ENCODE data around the gene LBR. TPM values are rescaled to one million over a fixed set of nuclear protein-coding genes. Genes with fewer than 3 reads are reported as not detected.

The LBR gene
- total RNA-seq, 3 donors from 2014 or later (not counting 1 experiment from before 2014, with no cell fraction given) = 161 to 179 (median 178) TPM

DNA sequence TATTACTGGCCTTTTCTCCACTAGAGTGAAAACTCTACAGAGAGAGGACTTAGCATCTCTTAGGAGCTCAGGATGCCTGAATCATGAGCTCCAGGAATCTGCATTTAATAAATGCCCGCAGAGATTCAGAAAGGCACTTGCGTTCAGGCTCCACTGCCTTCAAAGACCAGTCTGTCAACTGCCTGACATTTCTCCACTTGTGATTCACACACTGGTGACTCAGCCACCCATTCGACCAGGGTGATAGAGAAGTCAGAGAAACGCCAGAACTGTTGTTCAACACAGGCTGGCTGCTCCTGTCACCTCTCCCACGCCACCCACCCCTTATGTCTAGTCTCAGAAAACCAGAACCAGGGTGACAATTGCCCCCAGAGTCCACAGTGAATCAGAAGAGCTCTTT lies 26.9 kb upstream of the LBR start:
- TF ChIP-seq, protein P1, sequence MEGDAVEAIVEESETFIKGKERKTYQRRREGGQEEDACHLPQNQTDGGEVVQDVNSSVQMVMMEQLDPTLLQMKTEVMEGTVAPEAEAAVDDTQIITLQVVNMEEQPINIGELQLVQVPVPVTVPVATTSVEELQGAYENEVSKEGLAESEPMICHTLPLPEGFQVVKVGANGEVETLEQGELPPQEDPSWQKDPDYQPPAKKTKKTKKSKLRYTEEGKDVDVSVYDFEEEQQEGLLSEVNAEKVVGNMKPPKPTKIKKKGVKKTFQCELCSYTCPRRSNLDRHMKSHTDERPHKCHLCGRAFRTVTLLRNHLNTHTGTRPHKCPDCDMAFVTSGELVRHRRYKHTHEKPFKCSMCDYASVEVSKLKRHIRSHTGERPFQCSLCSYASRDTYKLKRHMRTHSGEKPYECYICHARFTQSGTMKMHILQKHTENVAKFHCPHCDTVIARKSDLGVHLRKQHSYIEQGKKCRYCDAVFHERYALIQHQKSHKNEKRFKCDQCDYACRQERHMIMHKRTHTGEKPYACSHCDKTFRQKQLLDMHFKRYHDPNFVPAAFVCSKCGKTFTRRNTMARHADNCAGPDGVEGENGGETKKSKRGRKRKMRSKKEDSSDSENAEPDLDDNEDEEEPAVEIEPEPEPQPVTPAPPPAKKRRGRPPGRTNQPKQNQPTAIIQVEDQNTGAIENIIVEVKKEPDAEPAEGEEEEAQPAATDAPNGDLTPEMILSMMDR (IDR thresholded peaks at IDR 0.05) = no peak
- peaks cover 59 to 69% of the 10 kb centered on the region in 2 donors for H3K4me1 Mint-ChIP-seq
- H3K4me1 ChIP-seq (ENCODE audit: control insufficient read depth, insufficient read depth, low read length) = peaks cover 47% of the 10 kb centered on the region
- peak overlapping the region; percentile 79 for H3K27ac ChIP-seq (ENCODE audit: low read length)
- H3K36me3 Mint-ChIP-seq = no peaks in the 10 kb centered on the region
- H3K27me3 ChIP-seq (ENCODE audit: control insufficient read depth, insufficient read depth, low read length) = no peaks in the 10 kb centered on the region
- no peaks in the 10 kb centered on the region for H3K27me3 Mint-ChIP-seq (ENCODE audit: low read depth in 2 of 2)
- H3K36me3 ChIP-seq (ENCODE audit: control insufficient read depth, insufficient read depth, low read length) = no peaks in the 10 kb centered on the region
- DNase-seq (peak; percentile 64 to 74), ATAC-seq (peak; percentile 89 to 98 (median 97))
- intact Hi-C loops (cut with micrococcal nuclease) = loop anchor here (1.0 to 2.0 kb wide), 2 partner anchors 9 to 26 kb away; partner anchors contain the start of gene LBR
- no peak overlapping the region for H3K4me3 ChIP-seq (ENCODE audit: low read length)
- no peaks in the 10 kb centered on the region for H3K9me3 Mint-ChIP-seq
- no peaks in the 10 kb centered on the region for H3K9me3 ChIP-seq (ENCODE audit: control insufficient read depth, insufficient read depth, low read length)
- WGBS (ENCODE audit: insufficient coverage) = 27% methylated on average over 5 of the region's 5 CpGs
- H3K4me3 Mint-ChIP-seq = peak overlapping the region; percentile 91
- H3K27ac Mint-ChIP-seq = peak overlapping the region; percentile 88 to 98

DNA sequence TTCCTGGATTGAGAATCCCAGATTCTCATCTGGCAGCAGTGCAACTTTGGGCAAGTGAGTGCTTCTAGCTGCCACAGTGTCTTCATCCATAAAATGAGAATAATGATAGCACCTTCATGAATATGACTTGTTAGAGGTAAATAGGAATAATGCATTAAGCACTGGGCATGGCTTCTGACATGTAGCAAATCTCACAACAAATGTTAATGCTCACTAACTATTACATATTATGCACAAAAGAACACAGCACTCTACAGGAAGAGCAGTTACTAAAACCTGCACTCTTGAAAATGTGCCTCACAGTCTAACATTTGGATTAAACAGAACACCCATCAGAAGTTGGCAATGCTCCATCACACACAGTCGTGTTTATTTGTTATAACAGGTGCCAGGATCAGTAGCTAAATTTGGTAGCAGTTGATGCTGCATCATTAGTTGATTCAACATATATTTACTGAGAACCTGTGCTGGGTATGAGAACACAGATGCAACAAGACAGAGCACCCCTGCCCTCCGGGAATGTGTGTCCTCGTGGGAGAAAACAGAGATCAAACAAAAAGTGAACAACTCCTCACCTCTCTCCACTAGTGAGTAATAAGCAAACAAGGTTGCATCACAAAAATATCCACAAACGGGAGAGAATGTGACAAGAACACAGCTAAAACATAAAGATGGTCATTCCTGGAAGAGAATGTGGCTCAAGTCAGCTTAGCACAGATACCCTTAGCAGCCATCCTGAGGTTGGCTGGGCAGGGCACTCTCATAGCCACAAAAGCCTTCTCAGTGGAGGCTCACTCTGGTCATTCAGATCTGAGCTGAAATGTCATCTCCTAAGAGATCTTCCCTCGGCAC lies 26.2 kb upstream of the LBR start:
- peak overlapping the region; percentile 88 to 98 for H3K27ac Mint-ChIP-seq
- WGBS (ENCODE audit: insufficient coverage) = 60% methylated on average over 5 of the region's 5 CpGs
- H3K36me3 Mint-ChIP-seq = no peaks in the 10 kb centered on the region
- peak in 1 of 2 donors; percentile 6 for DNase-seq
- ATAC-seq = peak in 2 of 3 donors; percentile 8 to 10
- intact Hi-C loops (cut with micrococcal nuclease) = loop anchor here (1.0 to 2.0 kb wide), 2 partner anchors 9 to 25 kb away; partner anchors contain the start of gene LBR
- H3K27ac ChIP-seq (ENCODE audit: low read length) = peak overlapping the region; percentile 29
- peak overlapping the region; percentile 91 for H3K4me3 Mint-ChIP-seq
- H3K27me3 ChIP-seq (ENCODE audit: control insufficient read depth, insufficient read depth, low read length) = no peaks in the 10 kb centered on the region
- TF ChIP-seq, protein P1 (IDR thresholded peaks at IDR 0.05) = no peak
- H3K4me1 ChIP-seq (ENCODE audit: control insufficient read depth, insufficient read depth, low read length) = peaks cover 46% of the 10 kb centered on the region
- no peak overlapping the region for H3K4me3 ChIP-seq (ENCODE audit: low read length)
- H3K4me1 Mint-ChIP-seq = peaks cover 57 to 69% of the 10 kb centered on the region in 2 donors
- H3K9me3 ChIP-seq (ENCODE audit: control insufficient read depth, insufficient read depth, low read length) = no peaks in the 10 kb centered on the region
- no peaks in the 10 kb centered on the region for H3K9me3 Mint-ChIP-seq
- H3K27me3 Mint-ChIP-seq (ENCODE audit: low read depth in 2 of 2) = no peaks in the 10 kb centered on the region
- H3K36me3 ChIP-seq (ENCODE audit: control insufficient read depth, insufficient read depth, low read length) = no peaks in the 10 kb centered on the region

DNA sequence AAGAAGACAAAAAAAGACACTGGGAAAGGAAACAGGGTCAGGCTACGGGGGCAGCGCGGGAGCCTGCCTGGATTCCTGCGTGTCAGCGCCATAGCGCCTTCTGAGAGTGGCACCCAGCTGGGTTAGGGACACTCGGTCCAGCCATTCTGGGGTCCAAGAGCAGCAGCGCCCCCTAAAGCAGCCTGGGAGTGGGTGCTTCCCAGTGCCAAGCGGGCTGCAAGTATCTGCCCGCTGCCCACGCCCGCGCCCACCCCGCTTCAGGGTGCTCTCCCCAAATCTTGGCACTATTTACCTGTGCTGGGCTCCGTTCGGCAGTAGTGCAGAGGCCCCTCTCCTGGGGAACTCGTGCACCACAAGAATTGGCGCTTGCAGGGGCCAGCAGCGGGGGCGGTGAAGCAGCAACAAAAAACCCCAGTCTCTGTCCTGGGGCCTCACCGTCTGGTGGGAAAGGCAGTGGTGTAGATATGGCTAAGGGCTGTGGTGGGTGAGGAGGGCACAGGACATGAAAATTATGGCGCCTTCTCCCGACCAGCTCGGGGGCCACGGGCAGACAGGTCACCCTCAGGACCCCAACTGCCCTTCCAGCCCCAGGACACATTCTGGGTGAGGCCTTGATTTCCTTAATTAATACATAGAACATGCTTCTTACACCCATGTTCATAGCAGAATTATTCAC lies 24.1 kb upstream of the LBR start:
- Mint-ChIP-seq H3K4me1 (peaks cover 53 to 64% of the 10 kb centered on the region in 2 donors), H3K4me3 (no peak overlapping the region), H3K36me3 (no peaks in the 10 kb centered on the region), H3K9me3 (no peaks in the 10 kb centered on the region), H3K27ac (peak overlapping the region in 1 of 2 donors; percentile 88), H3K27me3 (ENCODE audit: low read depth in 2 of 2) (no peaks in the 10 kb centered on the region)
- TF ChIP-seq, protein P1 (IDR thresholded peaks at IDR 0.05) = no peak
- DNase-seq = no peak
- no peak for ATAC-seq
- WGBS (ENCODE audit: insufficient coverage) = 95% methylated on average over 25 of the region's 25 CpGs
- peaks cover 46% of the 10 kb centered on the region for H3K4me1 ChIP-seq (ENCODE audit: control insufficient read depth, insufficient read depth, low read length)
- no peak overlapping the region for H3K27ac ChIP-seq (ENCODE audit: low read length)
- no peaks in the 10 kb centered on the region for H3K27me3 ChIP-seq (ENCODE audit: control insufficient read depth, insufficient read depth, low read length)
- H3K36me3 ChIP-seq (ENCODE audit: control insufficient read depth, insufficient read depth, low read length) = no peaks in the 10 kb centered on the region
- H3K9me3 ChIP-seq (ENCODE audit: control insufficient read depth, insufficient read depth, low read length) = no peaks in the 10 kb centered on the region
- intact Hi-C loops (cut with micrococcal nuclease) = no loop called here
- H3K4me3 ChIP-seq (ENCODE audit: low read length) = no peak overlapping the region

All from natural killer cell (primary cell).